Stimulated activated CD4-positive, alpha-beta T cell treated with anti-CD3 and anti-CD28 coated beads, Interleukin-4, amount 100 ng/mL, for 4 hours (primary cell): Measurements from ENCODE around the gene GNAQ.
"Not testable (repeated sequence)": the region's sequence is repeated elsewhere in the genome, so short reads cannot be mapped to it uniquely, and the experiment has no call there.

ENCODE experiments used
- DNase-seq, 2 experiments: peaks; one replicate each; pipeline ENCODE4 v3.0.0-alpha.2; 2020

The GNAQ gene

GRCh38 chr9:77896938-77897667, 134.5 kb downstream of the GNAQ start:
- DNase-seq = no peak

GRCh38 chr9:77896269-77896937, 135.2 kb downstream of the GNAQ start:
- DNase-seq = no peak

DNA sequence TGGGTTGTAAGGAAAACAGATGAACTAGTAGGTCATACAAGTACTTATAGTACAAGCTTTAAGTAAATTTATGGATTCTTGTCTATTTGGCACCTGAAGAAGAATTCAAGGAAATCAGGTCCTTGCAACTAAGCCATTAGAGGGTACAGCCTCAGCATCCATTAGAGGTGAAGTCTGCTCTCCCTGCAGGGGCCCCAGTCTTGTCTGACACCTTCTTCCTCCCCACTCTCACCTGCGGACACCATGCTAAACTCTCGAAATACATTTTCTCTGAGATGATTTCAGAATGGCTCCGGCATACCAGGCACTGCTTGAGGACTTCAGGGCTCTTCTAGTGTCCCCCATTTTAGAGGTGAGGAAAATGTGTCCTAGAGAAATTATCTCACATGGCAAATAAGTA, 137.9 kb downstream of the GNAQ start:
- DNase-seq = no peak

DNA sequence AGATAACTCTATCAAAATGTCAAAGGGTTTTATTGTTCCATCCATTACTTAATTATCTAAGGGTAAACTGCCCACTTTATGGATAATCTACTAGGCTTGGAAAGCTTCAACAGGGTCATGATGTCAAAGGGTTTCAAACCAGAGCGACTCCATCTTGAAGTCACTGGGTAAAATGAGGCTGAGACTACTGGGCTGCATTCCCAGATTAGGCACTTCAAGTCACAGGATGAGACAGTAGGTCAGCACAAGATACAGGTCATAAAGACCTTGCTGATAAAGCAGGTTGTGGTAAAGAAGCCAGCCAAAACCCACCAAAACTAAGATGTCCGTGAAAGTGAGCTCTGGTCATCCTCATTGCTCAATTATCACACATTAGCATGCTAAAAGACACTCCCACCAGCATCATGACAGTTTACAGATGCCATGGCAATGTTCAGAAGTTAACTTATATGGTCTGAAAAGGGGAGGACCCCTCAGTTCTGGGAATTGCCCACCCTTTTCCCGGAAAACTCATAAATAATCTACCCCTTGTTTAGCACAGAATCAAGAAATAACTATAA, 138.6 kb downstream of the GNAQ start:
- no peak for DNase-seq

- DNase-seq = no peak
Measured at GRCh38 chr9:77892171-77892570, 139.4 kb downstream of the GNAQ start.

DNA sequence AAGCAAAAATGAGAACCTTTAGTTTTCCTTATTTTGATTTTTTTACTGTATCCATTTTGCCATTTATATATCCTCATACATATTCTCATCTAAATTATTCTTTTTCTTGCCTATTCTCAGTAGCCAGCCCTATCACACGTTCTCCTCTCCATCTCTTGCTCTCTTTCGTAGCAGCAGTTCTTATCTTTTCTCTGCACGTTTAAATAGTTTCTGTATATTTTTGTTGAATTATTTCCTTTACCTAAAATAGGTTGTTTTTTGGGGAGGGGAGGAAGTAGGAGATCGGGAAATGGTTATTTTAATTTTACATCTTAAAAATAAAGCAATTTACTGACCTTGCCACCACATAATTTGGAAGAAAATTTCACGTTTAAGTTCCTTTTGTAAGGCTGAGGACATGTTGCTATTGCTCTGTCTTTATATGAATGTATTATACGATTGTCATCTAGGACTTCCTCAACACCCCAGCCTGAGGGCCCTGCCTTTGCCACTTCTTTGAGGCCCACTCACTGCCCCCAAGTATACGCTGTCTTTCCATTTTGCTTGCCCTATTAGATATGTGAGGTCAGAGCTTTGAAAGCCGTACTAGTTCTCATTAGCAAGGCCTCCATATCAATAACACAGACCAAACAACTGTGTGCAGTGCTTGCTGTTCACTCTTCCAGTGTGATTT, 140.3 kb downstream of the GNAQ start:
- DNase-seq = no peak

- no peak for DNase-seq
Measured at GRCh38 chr9:77887662-77888061, 143.9 kb downstream of the GNAQ start.

DNA sequence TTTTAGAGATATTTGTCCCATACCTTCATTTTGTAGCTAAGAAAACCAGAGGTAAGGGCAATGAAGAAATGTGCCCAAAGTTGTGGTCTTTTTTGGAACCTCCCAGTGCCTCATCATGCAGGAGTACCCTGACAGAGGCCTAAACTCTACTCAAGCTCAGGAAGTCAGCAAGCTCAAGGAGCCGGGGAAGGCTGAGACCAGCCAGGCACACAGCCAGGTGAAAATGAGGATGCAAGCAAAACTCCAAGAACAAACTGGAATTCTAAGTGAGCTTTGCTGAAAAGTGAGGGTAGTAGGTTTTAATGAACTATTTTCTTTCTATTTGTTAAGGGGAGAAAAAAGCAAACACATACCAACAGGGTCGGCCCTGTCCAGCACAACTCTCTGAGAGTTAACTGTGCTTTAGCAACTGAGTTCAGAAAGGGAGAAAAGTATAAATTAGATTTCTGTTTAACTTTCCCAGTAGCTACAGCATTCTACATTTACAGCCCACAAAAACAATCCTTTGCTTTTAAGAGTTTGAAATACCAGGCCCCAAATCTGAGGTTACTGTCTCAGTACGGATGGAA, 146.4 kb downstream of the GNAQ start:
- DNase-seq = no peak

- DNase-seq = no peak
Measured at GRCh38 chr9:77883846-77884771, 147.5 kb downstream of the GNAQ start.

GRCh38 chr9:77883133-77883532, 148.5 kb downstream of the GNAQ start:
- DNase-seq = no peak

DNA sequence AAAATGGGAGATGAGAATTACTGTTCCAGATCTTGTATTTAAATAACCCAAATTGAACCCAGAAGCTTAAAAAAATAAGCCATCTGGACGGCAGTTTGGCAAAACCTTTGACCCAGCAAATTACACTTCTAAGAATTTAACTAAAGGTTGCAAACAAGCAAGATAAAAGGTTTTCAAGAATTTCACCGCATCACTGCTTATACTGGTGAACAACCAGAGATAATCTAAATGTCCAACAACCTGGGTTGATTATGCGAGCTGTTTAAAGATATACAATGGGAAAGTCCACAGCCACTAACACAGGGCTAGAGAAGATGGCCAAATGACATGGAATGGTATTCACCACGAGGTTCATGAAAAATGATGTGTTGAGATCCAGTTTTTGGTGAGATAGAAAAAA, 149.3 kb downstream of the GNAQ start:
- DNase-seq = no peak

GRCh38 chr9:77881634-77882033, 150.0 kb downstream of the GNAQ start:
- DNase-seq = not testable (repeated sequence)

DNA sequence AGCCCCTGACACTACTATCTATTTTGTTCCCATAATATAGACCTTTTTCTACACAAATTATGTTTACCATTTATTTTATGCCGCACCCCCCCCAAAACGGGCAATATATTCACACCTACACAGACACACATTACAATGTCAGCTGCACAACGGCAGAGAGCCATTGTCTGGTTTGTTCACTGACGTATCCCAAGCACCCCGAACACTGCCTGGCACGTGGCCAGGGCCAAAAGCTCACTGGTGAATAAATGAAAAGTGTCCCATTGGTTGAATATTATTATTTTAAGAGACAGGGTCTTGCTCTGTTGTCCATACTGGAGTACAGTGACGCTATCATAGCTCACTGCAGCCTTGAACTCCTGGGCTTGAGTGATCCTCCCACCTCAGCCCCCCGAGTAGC, 150.5 kb downstream of the GNAQ start:
- no peak for DNase-seq

GRCh38 chr9:77879437-77879943, 152.1 kb downstream of the GNAQ start:
- no peak for DNase-seq

- not testable (repeated sequence) for DNase-seq
Measured at GRCh38 chr9:77878793-77879192, 152.8 kb downstream of the GNAQ start.

DNA sequence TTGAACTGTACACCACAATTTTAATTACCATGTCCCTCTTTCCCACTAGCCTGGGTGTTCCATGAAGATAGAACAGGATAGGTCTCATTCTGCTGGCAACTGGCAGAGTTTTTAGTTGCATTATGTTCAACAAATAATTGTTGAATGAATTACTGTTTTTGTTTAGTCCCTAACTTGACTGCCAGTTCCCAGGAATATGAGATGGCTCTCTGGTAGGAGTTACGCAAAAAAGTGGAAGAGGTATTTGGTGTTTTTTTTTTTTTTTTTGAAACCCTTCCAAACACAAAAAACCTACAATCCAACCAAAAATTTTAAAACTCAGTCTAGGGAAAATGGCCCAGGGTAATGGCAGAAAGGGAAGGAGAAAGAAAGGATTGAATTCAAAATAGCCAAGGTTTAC, 153.6 kb downstream of the GNAQ start:
- DNase-seq = no peak

DNA sequence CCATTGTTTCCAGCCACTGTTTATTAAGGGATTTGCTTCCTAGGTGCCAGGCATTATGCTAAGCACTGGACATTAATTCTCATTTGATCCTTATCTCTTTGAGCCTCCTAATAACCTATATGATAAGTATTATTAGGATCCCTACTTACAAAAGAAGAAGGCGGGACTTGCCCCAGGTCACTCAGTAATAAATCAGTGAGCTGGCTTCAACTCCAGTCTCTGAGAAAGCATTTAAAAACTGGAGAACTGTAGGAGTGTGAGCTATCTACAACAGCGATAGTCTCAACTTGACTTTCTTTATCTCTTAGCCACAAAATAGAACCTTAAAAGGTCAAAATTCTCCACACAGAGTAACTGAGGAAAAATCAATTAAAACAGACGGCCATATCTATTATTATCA, 155.0 kb downstream of the GNAQ start:
- no peak for DNase-seq

- DNase-seq = no peak
Measured at GRCh38 chr9:77876091-77876490, 155.5 kb downstream of the GNAQ start.

DNA sequence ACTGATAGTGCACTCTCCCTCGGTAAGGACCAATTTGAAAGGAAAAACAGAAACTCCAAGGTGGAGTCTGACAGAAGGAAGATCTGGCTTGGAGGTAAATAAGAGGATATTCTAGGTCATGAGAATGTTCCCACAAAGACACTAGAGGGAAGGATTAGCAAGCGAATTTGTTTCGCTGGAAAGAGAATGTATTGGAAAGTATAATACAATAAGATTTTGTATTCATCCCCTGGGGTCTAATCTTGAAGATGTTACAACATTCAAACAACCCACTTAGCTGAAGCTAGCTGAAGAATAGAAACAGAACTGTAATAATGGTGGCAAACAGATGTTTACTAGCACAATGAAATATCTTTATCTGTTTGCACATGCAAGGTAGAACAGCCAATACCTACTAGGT, 158.7 kb downstream of the GNAQ start:
- no peak for DNase-seq

GRCh38 chr9:77872177-77872576, 159.4 kb downstream of the GNAQ start:
- no peak for DNase-seq

DNA sequence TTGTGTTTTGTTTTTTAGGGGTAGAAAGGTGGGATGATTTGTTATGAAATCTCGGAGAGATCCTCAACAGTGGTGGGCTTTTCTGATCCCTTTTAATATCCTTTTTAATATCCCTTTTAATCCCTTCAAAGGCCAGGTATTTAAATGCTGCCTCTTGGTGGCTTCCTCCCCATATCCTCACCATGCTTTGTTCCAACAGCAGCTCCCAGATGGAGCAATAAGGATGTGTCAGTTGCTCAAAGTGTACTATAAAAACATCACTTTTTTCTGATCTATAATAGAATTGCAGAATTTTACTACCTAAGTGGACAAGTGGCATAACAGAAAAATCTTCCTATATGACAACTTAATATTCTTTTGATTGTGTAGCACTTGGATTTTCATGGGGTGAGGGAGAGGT, 160.1 kb downstream of the GNAQ start:
- DNase-seq = no peak

GRCh38 chr9:77866878-77867277, 164.7 kb downstream of the GNAQ start:
- no peak for DNase-seq
